ENCODE data around the gene DQX1. TPM values are rescaled to one million over a fixed set of nuclear protein-coding genes. Genes with fewer than 3 reads are reported as not detected.
A peak's percentile ranks its signal among the peaks of the same experiment; 100 is the strongest.

DQX1 gene
- total and polyA plus RNA-seq, 2 of the 8 experiments (the other 6 are each of a cell fraction or from before 2014, with no cell fraction given), result 0.76 to 1.1 TPM

DNA sequence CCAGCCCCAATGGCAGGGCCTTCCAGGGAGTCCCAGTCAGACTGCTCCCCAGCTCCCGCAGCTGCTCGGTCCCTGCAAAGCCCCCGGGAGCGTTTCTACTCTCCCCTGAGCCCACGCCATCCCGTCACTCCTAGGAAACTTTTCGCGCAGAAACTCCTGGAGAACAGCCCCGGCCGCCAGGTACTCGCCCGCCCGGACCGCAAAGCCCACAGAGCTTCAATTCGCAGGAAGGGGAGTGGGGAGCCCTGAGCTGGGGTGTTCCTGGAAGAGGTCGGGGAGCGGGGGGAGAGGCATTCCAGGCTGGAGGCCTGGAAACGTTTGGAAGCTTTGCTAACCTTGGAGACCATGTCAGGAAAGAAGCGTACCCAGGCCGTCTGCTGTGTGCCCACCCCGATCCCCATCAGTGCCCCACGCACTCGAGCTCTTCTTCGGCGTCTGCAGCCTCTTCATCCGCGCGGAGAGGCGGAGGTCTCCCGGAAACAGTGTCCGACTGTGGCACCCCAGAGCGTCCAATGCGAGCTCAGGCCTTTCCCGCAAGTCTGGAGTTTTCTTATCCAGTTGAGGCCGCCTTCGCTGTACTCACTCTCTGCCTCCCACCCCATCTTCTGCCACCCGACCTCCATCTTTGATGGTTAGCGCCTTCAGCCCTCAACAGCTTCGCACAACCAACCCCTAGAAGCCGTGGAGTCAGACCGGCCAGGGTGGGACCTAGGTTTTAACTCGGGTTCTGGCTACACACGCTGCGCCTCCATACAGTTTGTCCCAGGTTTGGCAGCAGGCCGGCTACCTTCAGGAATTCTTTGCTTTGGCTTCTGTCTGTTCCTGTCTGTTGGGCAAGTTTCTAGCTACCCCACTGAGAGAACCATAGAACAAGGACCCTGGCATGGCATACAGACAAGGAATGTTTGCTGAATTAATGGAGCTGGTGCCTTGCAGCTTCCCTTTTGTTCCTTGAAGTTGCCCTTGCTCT lies 22.2 kb downstream of the DQX1 start:
- Histone ChIP-seq H4K5ac (ENCODE audit: insufficient read length, low read depth, low read length) (no peak overlapping the region), H3K4me1 (replicated peaks in 1 of 4; ENCODE audit: control insufficient read depth in 3 of 4, insufficient read depth in 4 of 4, low read length in 3 of 4) (peaks cover 10 to 53% (median 36%) of the 10 kb centered on the region in 4 experiments), H3K56ac (replicated peaks; ENCODE audit: insufficient read length, low read depth, low read length) (no peak overlapping the region), H3K79me2 (ENCODE audit: control insufficient read depth in 1 of 2, insufficient read depth in 2 of 2, low read length in 2 of 2) (peaks cover 0 to 3% of the 10 kb centered on the region in 2 experiments; a peak in 1 of 4 replicates), H3K36me3 (ENCODE audit: control insufficient read depth in 2 of 4, insufficient read depth in 4 of 4, low read length in 3 of 4) (peaks cover 0 to 9% (median 4%) of the 10 kb centered on the region in 4 experiments; a peak in 6 of 8 replicates), H3K79me1 (ENCODE audit: low read depth, low read length) (no peaks in the 10 kb centered on the region), H3K4ac (replicated peaks; ENCODE audit: insufficient read length, low read depth, low read length) (no peak overlapping the region), H3K9me3 (ENCODE audit: insufficient read depth in 2 of 2, low read depth in 1 of 2, low read length in 1 of 2) (no peaks in the 10 kb centered on the region), H4K8ac (ENCODE audit: extremely low read depth, insufficient read depth, low read length) (no peak overlapping the region; the same call in none of the 2 replicates), H4K20me1 (replicated peaks in 1 of 2; ENCODE audit: control insufficient read depth in 1 of 2, insufficient read depth in 2 of 2, low read length in 2 of 2) (peaks cover 0 to 12% of the 10 kb centered on the region in 2 experiments), H3K4me3 (ENCODE audit: extremely low read depth in 1 of 4, insufficient read depth in 2 of 4, low read depth in 3 of 4, low read length in 4 of 4) (peak overlapping the region; percentile 36 to 65 (median 54)), H3K27ac (ENCODE audit: low read depth, low read length) (no peak overlapping the region), H3K4me2 (ENCODE audit: insufficient read depth in 1 of 2, low read depth in 2 of 2, low read length in 2 of 2) (peak overlapping the region; percentile 78 to 88), H2AK5ac (ENCODE audit: low read depth, low read length) (no peak overlapping the region; the same call in 1 of the 2 replicates), H2BK15ac (ENCODE audit: low read length) (no peak overlapping the region; the same call in 1 of the 2 replicates), H3K23ac (ENCODE audit: insufficient read length) (no peak overlapping the region), H3K18ac (ENCODE audit: extremely low read depth, low read length) (peak overlapping the region; percentile 32), H3K14ac (ENCODE audit: insufficient read length) (no peak overlapping the region), H3K23me2 (ENCODE audit: low read depth, low read length) (peaks cover 34% of the 10 kb centered on the region), H2BK20ac (ENCODE audit: low read length) (no peak overlapping the region), H2BK120ac (replicated peaks; ENCODE audit: low read depth, low read length) (no peak overlapping the region), H3K9ac (replicated peaks in 1 of 4; ENCODE audit: extremely low read depth in 1 of 4, low read depth in 3 of 4, low read length in 3 of 4) (no peak overlapping the region; a peak in 2 of 7 replicates), H2BK5ac (ENCODE audit: low read depth, low read length) (no peak overlapping the region), H4K91ac (replicated peaks; ENCODE audit: insufficient read length, low read length) (peak overlapping the region; percentile 12), H3K27me3 (replicated peaks in 1 of 4; ENCODE audit: control insufficient read depth in 3 of 4, extremely low read depth in 1 of 4, insufficient read depth in 3 of 4, low read length in 3 of 4) (peaks cover 58 to 81% (median 79%) of the 10 kb centered on the region in 4 experiments), H2BK12ac (ENCODE audit: low read depth, low read length) (no peak overlapping the region), H2AFZ (ENCODE audit: low read length) (no peak overlapping the region)
- ChIA-PET POLR2A (ENCODE audit: partially characterized antibody) (interaction anchor here (0.6 to 9.4 kb wide), 18 partner anchors 8 to 84 kb away, joined by 3 to 73 read pairs (median 6); partner anchors contain the start of genes AUP1, CCDC142, DQX1 and HTRA2), CTCF (ENCODE audit: partially characterized antibody) (interaction anchor here (0.8 to 3.5 kb wide), 20 partner anchors 10 to 112 kb away, joined by 3 to 20 read pairs (median 3); partner anchors contain the start of genes CCDC142, DQX1, INO80B and TLX2)
- 9% methylated on average over 45 of the region's 45 CpGs; no CpG with 5 or more reads in 1 of the 2 experiments for WGBS, 2 experiments (ENCODE audit: extremely low coverage in 1 of 2, insufficient coverage in 1 of 2, insufficient read length in 1 of 2, insufficient replicate concordance in 2 of 2, low coverage in 1 of 2, low lambda C conversion rate in 2 of 2, missing lambda C conversion rate in 1 of 2)
- FAIRE-seq (no peak), DNase-seq (ENCODE audit: low read depth in 1 of 2, low spot score in 2 of 2) (peak in 1 of 2 experiments; percentile 67)
- peak; percentile 26; the same call in 1 of the 2 replicates for TF ChIP-seq GABPA (IDR thresholded peaks at IDR 0.05; ENCODE audit: borderline replicate concordance, insufficient read depth, low read length)
- no peak for TF ChIP-seq TCF12 (IDR thresholded peaks at IDR 0.05; ENCODE audit: low read depth, low read length)
- peak; percentile 30; the same call in 1 of the 2 replicates for TF ChIP-seq YY1 (IDR thresholded peaks at IDR 0.05; ENCODE audit: low read depth, low read length)
- no peak for TF ChIP-seq PHF8 (conservative IDR thresholded peaks at IDR 0.05; ENCODE audit: low read depth, low read length)
- peak; percentile 28 for TF ChIP-seq SUZ12 (IDR thresholded peaks at IDR 0.05; ENCODE audit: low read length)
- TF ChIP-seq POU5F1 (IDR thresholded peaks at IDR 0.05; ENCODE audit: low read depth, low read length), result no peak
- TF ChIP-seq SIRT6 (IDR thresholded peaks at IDR 0.05; ENCODE audit: low read length), result no peak
- TF ChIP-seq KDM4A (IDR thresholded peaks at IDR 0.05; ENCODE audit: low read depth, low read length, severe bottlenecking), result no peak
- no peak for TF ChIP-seq FOSL1 (IDR thresholded peaks at IDR 0.05; ENCODE audit: insufficient read depth, low read depth, low read length)
- peak; percentile 68 for TF ChIP-seq EZH2 (IDR thresholded peaks at IDR 0.05; ENCODE audit: low read depth, low read length, severe bottlenecking)
